Measurements from ENCODE around the gene TERT. TPM values are rescaled to one million over a fixed set of nuclear protein-coding genes. Genes with fewer than 3 reads are reported as not detected.

TERT gene
- total and polyA plus RNA-seq, 2 donors: 1.9 to 3.4 TPM

DNA sequence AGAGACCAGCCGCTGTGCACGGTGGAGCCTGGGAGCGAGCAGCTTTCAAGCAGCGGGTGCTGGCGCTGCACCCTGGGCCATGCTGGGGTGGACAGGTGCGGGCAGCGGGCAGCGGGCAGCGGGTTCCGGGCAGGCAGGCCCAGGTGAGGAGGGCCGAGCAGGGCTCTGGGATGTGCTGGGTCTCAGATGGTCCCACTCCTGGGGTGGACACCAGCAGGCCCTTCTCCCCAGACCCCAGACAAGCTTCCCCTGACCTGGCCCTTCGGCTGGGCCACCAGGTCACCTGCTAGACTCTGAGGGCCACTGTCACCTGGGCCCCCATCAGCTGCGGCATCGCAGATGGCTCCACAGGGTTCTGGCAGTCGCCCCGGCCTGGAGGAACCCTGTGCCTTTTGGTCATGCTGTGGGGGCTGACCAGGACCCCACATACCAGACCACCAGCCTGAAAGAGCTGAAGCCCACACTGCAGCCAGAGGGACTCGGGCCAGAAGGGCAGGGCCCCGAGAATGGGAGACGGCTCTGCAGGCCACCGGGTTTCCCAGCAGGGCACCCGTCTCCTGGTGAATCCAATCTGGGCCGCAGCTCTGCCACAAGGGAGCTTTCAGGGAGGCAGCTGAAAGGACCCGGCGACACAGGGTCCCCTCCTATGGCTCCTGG, 91.4 kb downstream of the TERT start:
- WGBS: 92% methylated on average over 24 of the region's 24 CpGs
- Histone ChIP-seq H3K4me3 (ENCODE audit: low read length in 2 of 2) (no peak overlapping the region), H3K27me3 (ENCODE audit: control insufficient read depth in 2 of 2, insufficient read depth in 1 of 2, low read length in 1 of 2) (peaks cover 3 to 77% of the 10 kb centered on the region in 2 donors), H3K27ac (ENCODE audit: low read depth in 1 of 2, low read length in 1 of 2) (no peak overlapping the region), H3K9me3 (ENCODE audit: control insufficient read depth in 2 of 2, insufficient read depth in 1 of 2, low read length in 1 of 2) (no peaks in the 10 kb centered on the region), H3K36me3 (ENCODE audit: control insufficient read depth in 2 of 2, insufficient read depth in 2 of 2, low read length in 1 of 2) (no peaks in the 10 kb centered on the region), H3K4me1 (ENCODE audit: control insufficient read depth in 2 of 2, insufficient read depth in 2 of 2, low read length in 2 of 2) (peaks cover 0 to 4% of the 10 kb centered on the region in 2 donors)
- no peak for DNase-seq (ENCODE audit: low read depth in 6 of 9, low spot score in 9 of 9)

Other genes with a start within 250 kb of the TERT start
- gene SLC12A7, start 183.0 kb downstream of the TERT start, total RNA-seq: 12.2 TPM
- 23.5 TPM for gene SLC12A7, start 183.0 kb downstream of the TERT start, polyA plus RNA-seq
- 0.09 TPM for gene SLC6A19, start 93.5 kb downstream of the TERT start, total RNA-seq
- gene SLC6A19, start 93.5 kb downstream of the TERT start, polyA plus RNA-seq: 0.16 TPM
- gene SLC6A18, start 69.7 kb downstream of the TERT start, total RNA-seq: not detected
- 0.05 TPM for gene SLC6A18, start 69.7 kb downstream of the TERT start, polyA plus RNA-seq
- gene CLPTM1L, start 50.0 kb upstream of the TERT start, total RNA-seq: 142 TPM
- gene CLPTM1L, start 50.0 kb upstream of the TERT start, polyA plus RNA-seq: 60.7 TPM
- 0.33 TPM for gene SLC6A3, start 150.4 kb upstream of the TERT start, total RNA-seq
- gene SLC6A3, start 150.4 kb upstream of the TERT start, polyA plus RNA-seq: 14.9 TPM
- gene LPCAT1, start 228.9 kb upstream of the TERT start, total RNA-seq: 16.8 TPM
- 50.5 TPM for gene LPCAT1, start 228.9 kb upstream of the TERT start, polyA plus RNA-seq

All from thymus (tissue), 11 donors.